HFFc6 (cell line): ENCODE results near the gene NME2. TPM values are rescaled to one million over a fixed set of nuclear protein-coding genes. Genes with fewer than 3 reads are reported as not detected.
"Not testable (repeated sequence)": the region's sequence is repeated elsewhere in the genome, so short reads cannot be mapped to it uniquely, and the experiment has no call there.

Source experiments
- DNase-seq: peaks from one replicate; pipeline ENCODE4 v3.0.0-alpha.2; 2018
- H3K27ac Mint-ChIP-seq: 2 replicates; pipeline ENCODE4 v1.8.0; 2020; ENCODE audit warnings: mild to moderate bottlenecking, mixed read lengths
- H3K27me3 Mint-ChIP-seq: 2 replicates; pipeline ENCODE4 v1.8.0; 2021; ENCODE audit warnings: mild to moderate bottlenecking, moderate library complexity, mixed read lengths; ENCODE audit not compliant: insufficient read depth
- H3K36me3 Mint-ChIP-seq: 2 replicates; pipeline ENCODE4 v1.8.0; 2021; ENCODE audit warnings: low read depth, mixed read lengths
- H3K4me1 Mint-ChIP-seq: 2 replicates; pipeline ENCODE4 v1.8.0; 2020; ENCODE audit warnings: low read depth, mixed read lengths
- H3K4me3 Mint-ChIP-seq: 2 replicates; pipeline ENCODE4 v1.8.0; 2020; ENCODE audit warnings: mild to moderate bottlenecking, moderate library complexity, mixed read lengths
- H3K9me3 Mint-ChIP-seq: 2 replicates; pipeline ENCODE4 v1.8.0; 2020; ENCODE audit warnings: mild to moderate bottlenecking, mixed read lengths
- total RNA-seq, 6 experiments: library from RNA; stranded (reverse); fragmentation: NEBNext Ultra II Directional; extraction: Animal tissue kit (Norgen Biotek cat#: 25700); gene quantifications; 2 replicates in 1 of 6; 3 replicates in 5 of 6; pipeline ENCODE4 v1.2.3, GENCODE V29; 2021
- TF ChIP-seq, protein P1 (sequence below): fragments of 200-600 bp; sonication (generic); IDR thresholded peaks from 2 replicates; pipeline ENCODE4 v1.5.0; 2021; ENCODE audit warnings: antibody characterized with exemption, mild to moderate bottlenecking

Gene NME2
- total RNA-seq, 6 experiments from 2014 or later, result 709 to 868 (median 778) TPM

DNA sequence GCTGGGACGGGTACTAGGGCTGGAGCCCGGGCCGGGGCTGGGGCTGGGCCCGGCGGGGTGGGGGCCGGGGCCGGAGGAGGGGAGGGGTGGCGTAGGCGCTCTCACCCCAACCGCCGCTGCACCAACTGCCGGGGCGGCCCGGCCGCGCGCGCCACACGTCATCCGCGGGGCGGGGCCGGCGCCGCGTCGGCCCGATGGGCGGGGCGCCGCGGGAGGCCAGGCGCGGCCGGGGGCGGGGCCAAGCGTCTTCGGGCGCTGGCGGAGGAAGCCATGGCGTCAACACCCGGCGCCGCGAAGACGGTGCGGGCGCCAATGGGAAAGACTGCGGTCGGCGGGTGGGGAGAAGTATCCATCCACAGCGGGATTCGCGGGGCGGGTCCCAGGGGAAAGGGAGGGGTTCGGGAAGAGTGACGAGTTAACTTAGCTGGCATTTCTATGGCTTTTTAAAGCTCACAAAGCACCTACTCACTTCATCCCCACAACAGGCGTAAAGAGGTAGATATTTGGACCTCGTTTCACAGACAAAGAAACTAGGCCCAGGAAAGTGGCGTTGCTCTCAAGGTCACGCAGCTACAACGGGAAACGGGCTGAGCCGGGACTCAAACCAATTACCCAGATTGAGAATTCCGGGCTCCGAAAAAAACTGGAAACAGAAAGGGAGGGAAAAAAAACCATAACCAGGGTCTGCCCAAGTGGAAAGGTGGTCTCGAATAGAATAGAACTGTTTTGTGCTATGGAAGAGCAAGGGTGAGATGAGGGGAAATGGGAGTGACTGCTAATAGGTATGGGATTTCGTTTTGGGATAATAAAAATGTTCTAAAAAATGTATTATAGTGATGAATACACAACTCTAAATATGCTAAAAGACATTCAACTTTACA lies 45.2 kb upstream of the NME2 start, which contains the start of gene SPAG9:
Gene SPAG9 (minus strand): TSS at position 130 of the 881 bp plus-strand sequence. CDS start 212 bp downstream, outside the sequence.
- Mint-ChIP-seq H3K36me3 (no peaks in the 10 kb centered on the region), H3K9me3 (no peaks in the 10 kb centered on the region), H3K27ac (peak within 1 kb of the TSS; percentile 99), H3K4me3 (peak within 1 kb of the TSS; percentile 98), H3K27me3 (peaks cover 5% of the 10 kb centered on the region; the same call in 1 of the 2 replicates), H3K4me1 (peaks cover 49% of the 10 kb centered on the region)
- peak; percentile 94 for DNase-seq
- TF ChIP-seq, protein P1, sequence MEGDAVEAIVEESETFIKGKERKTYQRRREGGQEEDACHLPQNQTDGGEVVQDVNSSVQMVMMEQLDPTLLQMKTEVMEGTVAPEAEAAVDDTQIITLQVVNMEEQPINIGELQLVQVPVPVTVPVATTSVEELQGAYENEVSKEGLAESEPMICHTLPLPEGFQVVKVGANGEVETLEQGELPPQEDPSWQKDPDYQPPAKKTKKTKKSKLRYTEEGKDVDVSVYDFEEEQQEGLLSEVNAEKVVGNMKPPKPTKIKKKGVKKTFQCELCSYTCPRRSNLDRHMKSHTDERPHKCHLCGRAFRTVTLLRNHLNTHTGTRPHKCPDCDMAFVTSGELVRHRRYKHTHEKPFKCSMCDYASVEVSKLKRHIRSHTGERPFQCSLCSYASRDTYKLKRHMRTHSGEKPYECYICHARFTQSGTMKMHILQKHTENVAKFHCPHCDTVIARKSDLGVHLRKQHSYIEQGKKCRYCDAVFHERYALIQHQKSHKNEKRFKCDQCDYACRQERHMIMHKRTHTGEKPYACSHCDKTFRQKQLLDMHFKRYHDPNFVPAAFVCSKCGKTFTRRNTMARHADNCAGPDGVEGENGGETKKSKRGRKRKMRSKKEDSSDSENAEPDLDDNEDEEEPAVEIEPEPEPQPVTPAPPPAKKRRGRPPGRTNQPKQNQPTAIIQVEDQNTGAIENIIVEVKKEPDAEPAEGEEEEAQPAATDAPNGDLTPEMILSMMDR, result no peak

DNA sequence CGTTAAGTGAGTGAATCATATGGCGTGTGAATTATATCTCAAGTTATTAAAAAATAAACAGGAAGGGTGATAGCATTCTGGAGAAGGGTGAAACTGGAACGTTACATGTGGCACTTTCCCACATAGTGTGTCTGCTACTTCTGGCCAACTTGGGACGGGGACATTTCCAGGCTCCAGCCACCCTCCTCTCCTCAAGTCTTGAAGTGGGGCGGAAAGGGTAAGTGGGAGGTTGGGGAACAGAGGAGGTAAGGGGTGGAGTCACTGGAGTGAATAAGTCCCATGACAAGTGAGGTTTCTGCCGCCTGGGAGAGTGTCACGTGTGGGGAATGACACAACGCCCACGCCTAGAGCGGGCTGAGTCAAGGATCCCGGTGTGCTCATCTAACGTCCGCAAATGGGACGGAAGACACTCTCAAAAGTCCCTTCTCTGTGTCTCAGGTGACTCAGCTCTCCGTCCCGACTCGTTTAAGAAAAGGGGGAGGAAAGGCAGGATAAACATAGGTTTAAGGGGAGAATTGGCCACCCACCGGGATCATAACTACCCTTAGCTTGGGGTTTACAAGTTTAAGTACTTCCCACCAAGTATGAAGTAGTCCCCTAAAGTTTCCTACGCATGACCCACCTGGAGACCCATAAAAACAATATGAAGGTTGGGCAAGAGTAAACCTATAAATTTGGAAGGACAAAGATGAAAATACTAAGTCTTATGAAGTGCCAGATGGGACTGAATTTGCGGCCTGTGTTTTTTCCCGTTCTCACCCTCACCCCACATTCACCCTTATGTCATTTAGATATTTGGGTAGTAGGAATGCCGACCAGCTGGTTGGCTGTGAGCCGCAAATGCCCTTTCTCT lies 44.4 kb upstream of the NME2 start:
- DNase-seq, result peak; percentile 95
- H3K36me3 Mint-ChIP-seq, result no peaks in the 10 kb centered on the region
- H3K27me3 Mint-ChIP-seq, result peaks cover 5% of the 10 kb centered on the region; the same call in 1 of the 2 replicates
- peaks cover 47% of the 10 kb centered on the region for H3K4me1 Mint-ChIP-seq
- peak overlapping the region; percentile 90 for H3K4me3 Mint-ChIP-seq
- H3K9me3 Mint-ChIP-seq, result no peaks in the 10 kb centered on the region
- peak overlapping the region; percentile 99 for H3K27ac Mint-ChIP-seq
- TF ChIP-seq, protein P1, result no peak

DNA sequence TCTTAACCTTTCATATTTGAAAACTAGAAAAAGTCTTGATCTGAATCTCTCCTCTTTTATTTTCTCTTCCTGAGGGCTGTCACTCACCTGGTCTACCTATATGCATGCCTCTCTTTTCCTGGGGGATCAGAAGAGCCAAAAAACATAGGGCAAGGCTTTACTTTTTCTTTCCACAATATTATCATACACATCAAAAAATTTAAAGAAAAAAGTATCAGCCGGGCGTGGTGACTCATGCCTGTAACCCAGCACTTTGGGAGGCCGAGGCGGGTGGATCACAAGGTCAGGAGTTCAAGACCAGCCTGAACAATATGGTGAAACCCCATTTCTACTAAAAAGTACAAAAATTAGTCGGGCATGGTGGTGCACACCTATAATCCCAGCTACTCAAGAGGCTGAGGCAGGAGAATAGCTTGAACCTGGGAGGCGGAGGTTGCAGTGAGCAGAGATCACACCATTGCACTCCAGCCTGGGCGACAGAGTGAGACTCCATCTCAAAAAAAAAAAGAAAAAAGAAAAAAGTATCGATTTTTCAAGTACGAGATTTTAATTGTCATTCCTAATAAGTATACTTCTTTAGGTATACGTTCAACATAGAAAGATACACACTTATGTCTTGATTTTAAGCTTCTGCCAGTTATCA lies 43.6 kb upstream of the NME2 start:
- not testable (repeated sequence) for DNase-seq, H3K36me3 Mint-ChIP-seq, H3K27me3 Mint-ChIP-seq, H3K9me3 Mint-ChIP-seq
- H3K4me1 Mint-ChIP-seq, result peaks cover 41% of the 10 kb centered on the region
- peak overlapping the region; percentile 90 for H3K4me3 Mint-ChIP-seq
- peak overlapping the region; percentile 99 for H3K27ac Mint-ChIP-seq

DNA sequence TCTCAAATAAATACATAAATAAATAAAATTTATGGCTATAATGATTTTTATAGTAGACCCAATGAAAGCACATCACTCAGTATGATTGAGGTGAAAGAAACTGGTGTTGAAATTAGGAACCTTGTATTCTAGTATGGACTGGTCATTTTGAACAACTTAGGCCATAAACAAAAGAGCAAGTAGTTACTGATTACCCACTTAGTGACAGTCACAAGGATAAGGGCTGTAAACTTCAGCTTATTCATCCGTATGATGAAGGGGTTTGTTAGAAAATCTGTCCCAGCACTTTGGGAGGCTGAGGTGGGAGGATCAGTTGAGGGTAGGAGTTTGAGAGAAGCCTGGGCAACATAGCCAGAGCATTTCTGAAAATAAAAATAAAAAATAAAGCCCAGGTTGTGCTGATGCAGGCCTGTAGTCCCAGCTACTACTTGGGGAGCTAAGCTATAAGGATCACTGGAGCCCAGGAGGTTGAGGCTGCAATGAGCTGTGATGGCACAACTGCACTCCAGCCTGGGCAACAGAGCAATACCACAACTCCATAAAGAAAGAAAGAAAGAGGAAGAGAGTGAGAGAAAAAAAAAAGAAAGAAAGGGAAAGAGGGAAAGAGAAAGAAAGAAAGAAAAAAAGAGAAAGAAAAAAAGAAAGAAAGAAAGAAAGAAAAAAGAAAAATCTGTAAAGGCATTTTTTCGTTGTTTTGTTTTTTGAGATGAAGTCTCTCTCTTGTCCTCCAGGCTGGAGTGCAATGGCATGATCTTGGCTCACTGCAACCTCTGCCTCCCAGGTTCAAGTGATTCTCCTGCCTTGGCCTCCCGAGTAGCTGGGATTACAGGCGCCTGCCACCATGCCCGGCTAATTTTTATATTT lies 41.3 kb upstream of the NME2 start:
- no peak for DNase-seq
- H3K27ac Mint-ChIP-seq, result no peak overlapping the region
- no peaks in the 10 kb centered on the region for H3K36me3 Mint-ChIP-seq
- H3K9me3 Mint-ChIP-seq, result no peaks in the 10 kb centered on the region
- H3K4me3 Mint-ChIP-seq, result no peak overlapping the region
- TF ChIP-seq, protein P1, result no peak
- peaks cover 7% of the 10 kb centered on the region for H3K27me3 Mint-ChIP-seq
- H3K4me1 Mint-ChIP-seq, result peaks cover 24% of the 10 kb centered on the region

DNA sequence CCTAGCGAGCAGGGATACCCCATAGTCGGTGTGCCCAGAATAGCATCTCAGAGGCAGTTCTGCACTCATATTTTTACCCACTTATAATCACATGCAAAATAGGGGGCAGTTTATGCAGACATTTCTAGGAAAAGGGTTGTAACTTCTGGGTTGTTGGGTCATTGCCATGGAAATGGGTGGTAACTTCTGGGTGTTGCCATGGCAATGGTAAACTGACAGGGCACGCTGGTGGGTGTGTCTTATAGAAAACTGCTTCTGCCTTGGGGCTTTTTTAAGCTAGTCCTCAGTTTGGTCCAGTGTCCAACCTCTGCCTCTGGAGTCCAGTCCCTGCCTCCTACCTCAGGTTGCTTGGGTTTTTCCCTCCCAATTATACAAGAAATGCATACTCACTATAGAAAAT lies 38.1 kb upstream of the NME2 start:
- TF ChIP-seq, protein P1, result no peak
- DNase-seq, result peak; percentile 7
- Mint-ChIP-seq H3K36me3 (no peaks in the 10 kb centered on the region), H3K4me3 (no peak overlapping the region), H3K9me3 (no peaks in the 10 kb centered on the region), H3K4me1 (peaks cover 11% of the 10 kb centered on the region), H3K27ac (no peak overlapping the region), H3K27me3 (peaks cover 7% of the 10 kb centered on the region)
